Astrocyte of the cerebellum (primary cell): ENCODE data around the gene SPSB1.

ENCODE experiments used
- DNase-seq: peaks from one replicate; pipeline ENCODE4 v3.0.0-alpha.2; 2011; ENCODE audit warnings: low read depth
- H3K4me3 ChIP-seq: 2 replicates; pipeline ENCODE4 v1.5.1; 2011; ENCODE audit warnings: mild to moderate bottlenecking, low read depth, low read length, moderate library complexity
- CTCF ChIP-seq: IDR thresholded peaks from 2 replicates; pipeline ENCODE4 v1.5.1; 2012; ENCODE audit warnings: low read length, low read depth, moderate library complexity, mild to moderate bottlenecking; ENCODE audit errors: missing control alignments
- in situ Hi-C: cut with HindIII; loops from 2 replicates; pipeline ENCODE4 v1.10.0; 2017; ENCODE audit warnings: low sequenced_read_pairs

The SPSB1 gene

GRCh38 chr1:9397997-9398526, 105.4 kb downstream of the SPSB1 start:
- H3K4me3 ChIP-seq = no peak overlapping the region
- no peak for TF ChIP-seq CTCF
- in situ Hi-C loops = no loop called here
- DNase-seq = no peak

- in situ Hi-C loops = no loop called here
- no peak for DNase-seq
- H3K4me3 ChIP-seq = no peak overlapping the region
- no peak for TF ChIP-seq CTCF
Observed at GRCh38 chr1:9399510-9400424, 107.1 kb downstream of the SPSB1 start.

- no peak overlapping the region for H3K4me3 ChIP-seq
- DNase-seq = no peak
- no peak for TF ChIP-seq CTCF
- in situ Hi-C loops = no loop called here
Observed at GRCh38 chr1:9400425-9401079, 107.9 kb downstream of the SPSB1 start.

- in situ Hi-C loops = no loop called here
- no peak overlapping the region for H3K4me3 ChIP-seq
- DNase-seq = no peak
- TF ChIP-seq CTCF = no peak
Observed at GRCh38 chr1:9401080-9401453, 108.4 kb downstream of the SPSB1 start.

- no peak for TF ChIP-seq CTCF
- in situ Hi-C loops = no loop called here
Observed at GRCh38 chr1:9402256-9402616, 109.5 kb downstream of the SPSB1 start.

GRCh38 chr1:9402717-9403225, 110.1 kb downstream of the SPSB1 start:
- in situ Hi-C loops = no loop called here
- H3K4me3 ChIP-seq = no peak overlapping the region
- no peak for TF ChIP-seq CTCF
- DNase-seq = no peak

More at GRCh38 chr1:9402256-9402616, 109.5 kb downstream of the SPSB1 start:
- no peak overlapping the region for H3K4me3 ChIP-seq
- DNase-seq = no peak
